SK-N-SH (cell line): ENCODE data around the gene ADAMTS1. TPM values are rescaled to one million over a fixed set of nuclear protein-coding genes. Genes with fewer than 3 reads are reported as not detected.

ENCODE experiments used
- CTCF ChIA-PET: fragments of 300-600, 350-600 bp; formaldehyde crosslinking; extraction: SDS; loops from one replicate; lab custom pipeline; 2021; lab: Yijun Ruan, JAX
- POLR2A ChIA-PET: fragments of 350-600 bp; sonication (Branson Sonifier 250); formaldehyde crosslinking; extraction: SDS; loops from one replicate; lab custom pipeline; 2020; ENCODE audit warnings: antibody characterized with exemption, inconsistent platforms; lab: Yijun Ruan, JAX
- DNase-seq: peaks from one replicate; pipeline ENCODE4 v3.0.0; 2012
- H2AFZ ChIP-seq: fragments of 200-600 bp; sonication (generic); 2 replicates; pipeline ENCODE4 v1.8.1; 2016; ENCODE audit warnings: antibody characterized with exemption, mild to moderate bottlenecking, low read depth
- H3F3A ChIP-seq: fragments of 200-600 bp; sonication (generic); replicated peaks from 2 replicates; pipeline ENCODE3; 2016; ENCODE audit warnings: antibody characterized with exemption, mild to moderate bottlenecking; ENCODE audit not compliant: insufficient read depth
- H3K27ac ChIP-seq, 2 experiments: fragments of 200-500 bp in 1 of 2; fragments of 200-600 bp in 1 of 2; sonication (Bioruptor generic) in 1 of 2; sonication (generic), shearing (Covaris generic) in 1 of 2; 2 replicates each; pipeline versions ENCODE4 v1.5.1 to v1.6.1; 2014 to 2016; ENCODE audit warnings: low read depth in 2 of 2, inconsistent platforms in 1 of 2, low read length in 1 of 2, mild to moderate bottlenecking in 1 of 2, mixed read lengths in 1 of 2
- H3K27me3 ChIP-seq: fragments of 200-600 bp; sonication (generic), shearing (Covaris generic); 2 replicates; pipeline ENCODE4 v1.6.1; 2016; ENCODE audit warnings: mixed run types; ENCODE audit not compliant: insufficient read depth
- H3K36me3 ChIP-seq, 2 experiments: fragments of 200-500 bp in 1 of 2; fragments of 200-600 bp in 1 of 2; sonication (Bioruptor generic) in 1 of 2; sonication (generic) in 1 of 2; replicated peaks in 1 of 2; 2 replicates each; pipeline versions ENCODE3 to v1.5.1; 2014 to 2016; ENCODE audit warnings: low read length in 1 of 2, mild to moderate bottlenecking in 1 of 2; ENCODE audit not compliant: insufficient read depth in 2 of 2, control insufficient read depth in 1 of 2
- H3K4me1 ChIP-seq, 2 experiments: fragments of 200-500 bp in 1 of 2; fragments of 200-600 bp in 1 of 2; sonication (Bioruptor generic) in 1 of 2; sonication (generic), shearing (Covaris generic) in 1 of 2; 2 replicates each; pipeline versions ENCODE4 v1.5.1 to v1.6.1; 2014 to 2016; ENCODE audit warnings: low read depth in 1 of 2, low read length in 1 of 2, mixed run types in 1 of 2; ENCODE audit not compliant: insufficient read depth in 2 of 2, control insufficient read depth in 1 of 2
- H3K4me2 ChIP-seq: fragments of 200-600 bp; sonication (generic), shearing (Covaris generic); 2 replicates; pipeline ENCODE4 v1.6.1; 2017; ENCODE audit warnings: mixed run types
- H3K4me3 ChIP-seq, 2 experiments: fragments of 200-500 bp in 1 of 2; fragments of 200-600 bp in 1 of 2; sonication (Bioruptor generic) in 1 of 2; sonication (generic), shearing (Covaris generic) in 1 of 2; 2 replicates each; pipeline versions ENCODE4 v1.5.1 to v1.8.1; 2014 to 2016; ENCODE audit warnings: low read depth in 2 of 2, inconsistent platforms in 1 of 2, low read length in 1 of 2, mild to moderate bottlenecking in 1 of 2, mixed read lengths in 1 of 2, moderate library complexity in 1 of 2
- H3K79me2 ChIP-seq: fragments of 200-600 bp; sonication (generic); 2 replicates; pipeline ENCODE4 v1.8.1; 2017; ENCODE audit warnings: mild to moderate bottlenecking; ENCODE audit not compliant: insufficient read depth
- H3K9ac ChIP-seq: fragments of 200-600 bp; sonication (generic); 2 replicates; pipeline ENCODE4 v1.6.1; 2017; ENCODE audit warnings: mixed run types
- H3K9me2 ChIP-seq: fragments of 200-600 bp; sonication (generic); 2 replicates; pipeline ENCODE4 v1.6.1; 2017; ENCODE audit warnings: mixed run types
- H3K9me3 ChIP-seq: fragments of 200-600 bp; sonication (generic); 2 replicates; pipeline ENCODE4 v1.6.1; 2017; ENCODE audit warnings: mixed run types, mild to moderate bottlenecking, moderate library complexity
- H4K20me1 ChIP-seq: fragments of 200-600 bp; sonication (generic); 2 replicates; pipeline ENCODE4 v1.6.1; 2017; ENCODE audit warnings: mild to moderate bottlenecking, mixed run types; ENCODE audit not compliant: insufficient read depth
- CHD2 ChIP-seq: fragments of 150-350 bp; IDR thresholded peaks from 2 replicates; pipeline ENCODE4 v1.6.1; 2018; ENCODE audit warnings: low read length; ENCODE audit not compliant: partially characterized antibody
- ELF1 ChIP-seq: IDR thresholded peaks from 2 replicates; pipeline ENCODE4 v1.4.0; 2012
- EP300 ChIP-seq, 2 experiments: IDR thresholded peaks; 2 replicates each; pipeline versions ENCODE4 v1.4.0 to v1.6.1; 2012; ENCODE audit warnings: borderline replicate concordance in 1 of 2, low read depth in 1 of 2, low read length in 1 of 2
- GABPA ChIP-seq: IDR thresholded peaks from 2 replicates; pipeline ENCODE4 v1.4.0; 2012; ENCODE audit warnings: low read depth, mild to moderate bottlenecking
- GATA2 ChIP-seq: sonication (generic); formaldehyde crosslinking; IDR thresholded peaks from 2 replicates; pipeline ENCODE4 v1.5.0; 2020; ENCODE audit warnings: mild to moderate bottlenecking, missing genetic modification reagents
- MEF2A ChIP-seq: IDR thresholded peaks from 2 replicates; pipeline ENCODE4 v1.4.0; 2012; ENCODE audit warnings: low read depth, borderline replicate concordance
- PBX3 ChIP-seq: IDR thresholded peaks from 2 replicates; pipeline ENCODE4; 2012
- SMC3 ChIP-seq: IDR thresholded peaks from 2 replicates; pipeline ENCODE4 v1.6.1; 2012; ENCODE audit warnings: low read depth, low read length, improper control_type of control experiment
- TAF1 ChIP-seq: IDR thresholded peaks from 2 replicates; pipeline ENCODE4 v1.6.1; 2012; ENCODE audit warnings: low read depth, mild to moderate bottlenecking, low read length, moderate library complexity, borderline replicate concordance
- TCF12 ChIP-seq: IDR thresholded peaks from 2 replicates; pipeline ENCODE4 v1.4.0; 2012
- USF1 ChIP-seq: IDR thresholded peaks from 2 replicates; pipeline ENCODE4 v1.4.0; 2012; ENCODE audit warnings: low read depth, borderline replicate concordance
- YY1 ChIP-seq: IDR thresholded peaks from 2 replicates; pipeline ENCODE4 v1.4.0; 2012; ENCODE audit warnings: low read depth, mild to moderate bottlenecking
- ZBTB33 ChIP-seq: IDR thresholded peaks from 2 replicates; pipeline ENCODE4 v1.4.0; 2012; ENCODE audit warnings: low read depth, borderline replicate concordance
- WGBS: methylation state at CpG from one replicate; pipeline ENCODE4 v1.1.6; 2017; ENCODE audit warnings: low lambda C conversion rate; 5-methylcytosine and 5-hydroxymethylcytosine counted together
- polyA plus RNA-seq, 3 experiments: library from polyadenylated mRNA; depleted of rRNA; stranded (reverse); fragments of >200 nt; gene quantifications; 2 replicates each; pipeline ENCODE4 v1.2.3, GENCODE V29; 2012

The ADAMTS1 gene
- polyA plus RNA-seq, 1 of the 3 experiments (the other 2 are of a cell fraction): 137 TPM

DNA sequence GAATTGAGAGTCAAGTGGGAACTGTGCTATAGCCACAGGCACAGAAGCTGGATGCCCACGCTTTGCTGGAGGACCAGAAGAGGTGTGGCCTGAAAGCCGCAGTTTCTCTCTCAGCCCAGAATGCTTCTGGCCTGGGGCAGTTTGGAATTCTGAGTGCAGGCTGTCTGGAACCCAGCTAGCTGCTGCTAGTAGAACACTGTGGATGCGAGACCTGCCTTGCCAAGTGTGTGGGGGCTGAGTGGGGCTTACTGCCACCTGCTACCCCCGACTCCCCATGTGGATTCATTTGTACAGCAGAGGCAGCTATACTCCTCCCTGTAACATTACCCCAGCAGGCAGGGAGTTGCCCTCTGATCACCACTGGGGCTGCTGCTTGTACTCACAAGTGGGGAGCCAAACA lies 12.2 kb downstream of the ADAMTS1 start:
- Histone ChIP-seq H4K20me1 (peaks cover 25% of the 10 kb centered on the region), H2AFZ (no peak overlapping the region), H3F3A (peaks cover 39% of the 10 kb centered on the region), H3K27ac (no peak overlapping the region), H3K4me3 (no peak overlapping the region), H3K36me3 (peaks cover 16 to 25% of the 10 kb centered on the region in 2 experiments), H3K9me3 (no peaks in the 10 kb centered on the region), H3K9ac (no peak overlapping the region), H3K4me2 (no peak overlapping the region), H3K27me3 (no peaks in the 10 kb centered on the region), H3K4me1 (peaks cover 0 to 10% of the 10 kb centered on the region in 2 experiments; a peak in 2 of 4 replicates), H3K79me2 (no peaks in the 10 kb centered on the region), H3K9me2 (no peaks in the 10 kb centered on the region)
- WGBS: no CpG with 5 or more reads among the region's 4 CpGs
- POLR2A ChIA-PET: interaction anchor here (2.5 kb wide), 1 partner anchor 12 kb away, joined by 7 read pairs; the partner anchor contains the start of gene ADAMTS1
- TF ChIP-seq GABPA (no peak), PBX3 (no peak), TAF1 (no peak), GATA2 (CRISPR knock-in tag) (no peak), MEF2A (no peak), TCF12 (no peak), CHD2 (no peak), YY1 (no peak), USF1 (no peak), EP300 (IDR thresholded peaks at IDR 0.05; ENCODE audit: borderline replicate concordance in 1 of 2, low read depth in 1 of 2, low read length in 1 of 2) (no peak), ZBTB33 (no peak), ELF1 (no peak)
- CTCF ChIA-PET: interaction anchor here (1.7 to 2.4 kb wide), 2 partner anchors 9 to 58 kb away, joined by 6 to 10 read pairs; no protein-coding TSS in a partner anchor
- DNase-seq: no peak

- WGBS: 91% methylated on average over 11 of the region's 11 CpGs
- H3K36me3 ChIP-seq: peaks cover 12 to 20% of the 10 kb centered on the region in 2 experiments
- no peaks in the 10 kb centered on the region for H3K79me2 ChIP-seq
- POLR2A ChIA-PET: interaction anchor here (2.5 kb wide), 1 partner anchor 13 kb away, joined by 7 read pairs; the partner anchor contains the start of gene ADAMTS1
- no peaks in the 10 kb centered on the region for H3K9me3 ChIP-seq
- H3K9me2 ChIP-seq: no peaks in the 10 kb centered on the region
- H3K4me3 ChIP-seq: no peak overlapping the region
- no peak overlapping the region for H3K9ac ChIP-seq
- no peak for DNase-seq
- H3K27ac ChIP-seq: no peak overlapping the region
- H3K27me3 ChIP-seq: no peaks in the 10 kb centered on the region
- TF ChIP-seq MEF2A (no peak), GABPA (no peak), SMC3 (no peak)
- H3F3A ChIP-seq: peaks cover 35% of the 10 kb centered on the region
- CTCF ChIA-PET: interaction anchor here (1.7 to 2.4 kb wide), 2 partner anchors 9 to 57 kb away, joined by 6 to 10 read pairs; no protein-coding TSS in a partner anchor
- peaks cover 0 to 5% of the 10 kb centered on the region in 2 experiments; a peak in 2 of 4 replicates for H3K4me1 ChIP-seq
- H2AFZ ChIP-seq: no peak overlapping the region
- no peak overlapping the region for H3K4me2 ChIP-seq
- H4K20me1 ChIP-seq: peaks cover 21% of the 10 kb centered on the region
Measured at GRCh38 chr21:26832546-26832945, 12.7 kb downstream of the ADAMTS1 start.
